GM19395 (cell line): ENCODE data around the gene MAPK8IP3.
A peak's percentile ranks its signal among the peaks of the same experiment; 100 is the strongest.

ENCODE experiments used
- ATAC-seq: cut with Tn5 transposase; IDR thresholded peaks from one replicate; pipeline ENCODE4 v1.9.1; 2021; ENCODE audit warnings: mild to moderate bottlenecking, moderate library complexity; ENCODE audit not compliant: unreplicated experiment

MAPK8IP3 gene, protein sequence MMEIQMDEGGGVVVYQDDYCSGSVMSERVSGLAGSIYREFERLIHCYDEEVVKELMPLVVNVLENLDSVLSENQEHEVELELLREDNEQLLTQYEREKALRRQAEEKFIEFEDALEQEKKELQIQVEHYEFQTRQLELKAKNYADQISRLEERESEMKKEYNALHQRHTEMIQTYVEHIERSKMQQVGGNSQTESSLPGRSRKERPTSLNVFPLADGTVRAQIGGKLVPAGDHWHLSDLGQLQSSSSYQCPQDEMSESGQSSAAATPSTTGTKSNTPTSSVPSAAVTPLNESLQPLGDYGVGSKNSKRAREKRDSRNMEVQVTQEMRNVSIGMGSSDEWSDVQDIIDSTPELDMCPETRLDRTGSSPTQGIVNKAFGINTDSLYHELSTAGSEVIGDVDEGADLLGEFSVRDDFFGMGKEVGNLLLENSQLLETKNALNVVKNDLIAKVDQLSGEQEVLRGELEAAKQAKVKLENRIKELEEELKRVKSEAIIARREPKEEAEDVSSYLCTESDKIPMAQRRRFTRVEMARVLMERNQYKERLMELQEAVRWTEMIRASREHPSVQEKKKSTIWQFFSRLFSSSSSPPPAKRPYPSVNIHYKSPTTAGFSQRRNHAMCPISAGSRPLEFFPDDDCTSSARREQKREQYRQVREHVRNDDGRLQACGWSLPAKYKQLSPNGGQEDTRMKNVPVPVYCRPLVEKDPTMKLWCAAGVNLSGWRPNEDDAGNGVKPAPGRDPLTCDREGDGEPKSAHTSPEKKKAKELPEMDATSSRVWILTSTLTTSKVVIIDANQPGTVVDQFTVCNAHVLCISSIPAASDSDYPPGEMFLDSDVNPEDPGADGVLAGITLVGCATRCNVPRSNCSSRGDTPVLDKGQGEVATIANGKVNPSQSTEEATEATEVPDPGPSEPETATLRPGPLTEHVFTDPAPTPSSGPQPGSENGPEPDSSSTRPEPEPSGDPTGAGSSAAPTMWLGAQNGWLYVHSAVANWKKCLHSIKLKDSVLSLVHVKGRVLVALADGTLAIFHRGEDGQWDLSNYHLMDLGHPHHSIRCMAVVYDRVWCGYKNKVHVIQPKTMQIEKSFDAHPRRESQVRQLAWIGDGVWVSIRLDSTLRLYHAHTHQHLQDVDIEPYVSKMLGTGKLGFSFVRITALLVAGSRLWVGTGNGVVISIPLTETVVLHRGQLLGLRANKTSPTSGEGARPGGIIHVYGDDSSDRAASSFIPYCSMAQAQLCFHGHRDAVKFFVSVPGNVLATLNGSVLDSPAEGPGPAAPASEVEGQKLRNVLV (N-terminal part only)

DNA sequence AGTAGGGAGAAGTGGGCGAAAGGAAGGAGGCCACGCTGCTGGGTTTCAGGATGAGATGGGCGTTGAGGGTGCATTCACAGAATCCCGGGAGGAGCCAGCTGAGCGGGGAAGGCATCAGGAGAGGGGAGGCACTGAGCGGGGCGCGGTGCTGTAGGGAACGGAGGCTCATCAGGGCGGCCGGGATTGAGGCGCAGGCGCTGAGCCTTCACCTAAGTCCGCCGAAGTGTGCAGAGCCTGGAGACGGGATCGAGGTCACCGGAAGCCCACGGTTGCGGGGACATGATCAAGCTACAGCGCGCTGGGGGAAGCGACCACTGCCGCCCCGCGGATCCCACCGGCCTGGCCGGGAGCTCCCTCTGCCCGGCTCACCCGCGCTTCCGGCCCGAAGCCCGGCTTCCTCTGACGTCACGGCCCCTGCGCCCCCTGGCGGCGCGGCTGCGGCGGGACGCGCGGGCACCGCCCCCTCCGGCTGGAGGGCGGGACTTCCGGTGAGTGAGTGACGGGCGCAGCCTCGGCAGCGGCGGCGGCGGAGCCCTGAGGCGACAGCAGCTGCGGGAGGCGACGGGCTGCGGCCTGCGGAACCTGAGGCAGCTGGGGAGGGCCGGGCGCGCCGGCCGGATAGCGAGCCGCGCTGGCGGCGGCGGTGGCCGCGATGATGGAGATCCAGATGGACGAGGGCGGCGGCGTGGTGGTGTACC is at the start of gene MAPK8IP3:
MAPK8IP3 (plus strand) TSS at position 508 of the 698 bp plus-strand sequence; CDS start at position 653, 145 bp downstream.
- peak; percentile 70 for ATAC-seq

DNA sequence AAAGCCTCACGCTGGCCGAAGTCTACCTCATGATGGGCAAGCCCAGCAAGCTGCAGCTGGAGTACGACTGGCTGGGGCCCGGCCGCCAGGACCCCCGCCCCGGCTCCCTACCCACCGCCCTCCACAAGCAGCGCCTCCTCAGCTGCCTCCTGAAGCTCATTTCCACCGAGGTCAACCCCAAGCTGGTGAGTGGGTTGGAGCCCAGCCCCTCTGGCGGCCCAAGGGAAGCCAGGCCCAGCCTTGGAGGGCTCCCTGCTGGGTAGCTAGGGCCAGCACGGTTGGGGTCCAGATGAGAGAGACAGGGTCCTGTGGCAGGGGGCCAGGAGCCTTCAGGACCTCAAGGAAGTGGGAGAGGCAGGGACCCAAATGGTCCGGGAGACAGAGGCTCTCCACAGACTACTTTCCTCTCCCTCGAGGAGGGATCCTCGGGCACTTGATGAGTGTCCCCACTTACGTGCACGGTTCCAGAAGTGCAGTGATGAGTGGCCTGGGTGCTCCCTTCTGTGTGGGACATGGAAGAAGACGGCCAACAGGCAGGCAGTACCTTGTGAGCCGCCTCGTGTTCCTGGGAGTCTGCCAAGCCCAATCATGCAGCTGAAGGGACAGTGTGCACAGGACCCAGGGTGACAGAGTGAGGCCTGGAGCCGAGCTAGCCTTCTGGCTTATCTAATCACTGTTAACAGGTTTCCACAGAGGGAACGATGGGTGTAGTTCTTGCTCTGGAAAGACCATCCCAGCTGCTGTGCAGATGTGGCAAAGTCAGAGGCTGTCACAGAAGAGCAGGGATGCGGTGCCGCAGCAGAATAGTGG is 49.0 kb upstream of the MAPK8IP3 start:
- no peak for ATAC-seq

DNA sequence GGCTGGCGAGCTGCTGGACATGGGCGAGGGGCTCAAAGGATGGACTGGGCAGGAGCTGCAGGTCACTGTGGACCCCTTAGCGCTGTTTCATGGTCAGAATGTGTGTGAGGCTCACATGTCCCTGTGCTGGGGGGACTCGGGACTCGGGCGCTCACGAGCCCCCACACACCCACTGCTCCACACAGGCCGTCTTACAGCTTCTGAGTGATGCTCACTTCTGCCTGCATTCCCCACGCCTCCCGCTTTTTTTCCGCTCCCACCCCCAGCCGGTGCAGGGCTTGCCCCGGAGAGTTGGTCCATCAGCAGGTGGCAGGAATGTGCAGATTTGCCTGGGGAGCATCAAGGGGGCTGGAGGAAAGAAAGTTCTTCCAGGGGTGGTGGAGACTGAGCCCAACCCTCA is 48.2 kb upstream of the MAPK8IP3 start:
- no peak for ATAC-seq

DNA sequence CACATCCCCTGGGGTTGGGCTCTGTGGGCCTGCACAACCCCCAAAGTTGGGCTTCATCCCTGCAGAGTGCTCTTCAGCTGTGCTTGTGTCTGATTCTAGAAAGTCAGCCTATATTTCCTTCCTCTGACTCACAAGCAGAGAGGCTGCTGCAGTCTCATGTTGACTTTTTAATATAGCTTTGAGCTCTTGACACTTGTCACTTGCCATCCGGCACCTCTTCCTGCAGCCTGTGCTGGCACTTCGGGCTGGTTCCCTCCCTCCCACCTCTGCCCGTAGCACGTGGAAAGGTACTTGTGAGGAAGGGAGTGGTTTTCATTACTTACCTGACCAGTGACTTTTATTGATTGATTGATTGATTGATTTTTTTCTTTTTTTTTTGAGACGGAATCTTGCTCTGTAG is 47.0 kb upstream of the MAPK8IP3 start:
- no peak for ATAC-seq

DNA sequence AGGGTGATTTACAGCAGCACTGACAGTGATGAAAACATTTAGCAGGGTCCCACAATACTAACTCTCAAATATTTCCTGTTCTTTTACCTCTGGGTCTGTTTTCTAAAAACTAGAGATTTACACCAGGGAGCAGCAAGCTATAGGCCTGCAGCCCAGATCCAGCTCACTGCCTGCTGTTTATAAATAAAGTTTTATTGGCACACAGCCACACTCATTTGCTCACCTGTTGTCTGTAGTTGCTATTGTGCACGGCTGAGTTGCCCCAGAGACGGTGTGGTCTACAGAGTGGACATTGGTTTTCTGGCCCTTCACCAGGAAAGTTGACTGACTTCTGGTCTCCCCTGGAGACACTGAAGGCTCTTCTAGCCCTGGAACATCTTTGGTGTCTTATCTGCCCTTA is 44.2 kb upstream of the MAPK8IP3 start:
- no peak for ATAC-seq

DNA sequence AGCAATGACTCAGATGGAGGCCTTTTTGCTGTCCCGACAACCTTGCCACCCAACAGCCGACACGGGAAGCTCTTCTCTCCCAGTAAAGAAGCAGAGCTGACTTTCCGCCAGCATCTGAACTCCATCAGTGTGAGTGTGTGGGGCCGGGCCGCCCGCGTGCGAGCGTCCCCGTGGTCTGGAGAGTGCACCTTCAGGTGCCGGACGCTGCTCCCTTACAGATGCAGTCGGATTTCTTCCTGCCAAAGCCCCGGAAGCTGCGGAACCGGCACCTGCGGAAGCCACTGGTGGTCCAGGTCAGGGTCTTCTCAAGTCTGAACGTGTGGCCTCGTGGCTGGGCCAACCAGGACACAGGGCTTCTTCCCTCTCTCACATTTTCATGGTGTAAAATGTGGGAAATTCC is 43.5 kb upstream of the MAPK8IP3 start:
- no peak for ATAC-seq

DNA sequence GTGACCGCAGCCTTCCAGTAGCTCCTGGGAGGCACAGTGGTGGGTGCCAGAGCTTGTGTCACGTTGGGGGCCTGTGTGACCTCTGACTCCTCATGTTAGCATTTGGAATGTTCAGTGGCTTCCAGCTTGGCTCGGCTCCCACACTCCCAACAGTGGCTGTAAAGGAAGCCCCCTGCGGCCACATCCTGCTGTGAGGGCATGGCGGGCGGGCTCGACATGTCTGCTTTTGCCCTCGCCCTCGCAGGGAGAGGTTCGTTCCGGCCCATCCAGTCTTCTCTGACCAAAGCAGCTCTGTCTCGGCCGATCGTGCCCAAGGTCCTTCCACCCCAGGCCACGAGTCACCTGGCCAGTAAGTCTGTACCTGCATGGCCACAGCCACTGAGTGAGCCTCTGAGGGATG is 40.2 kb upstream of the MAPK8IP3 start:
- no peak for ATAC-seq

DNA sequence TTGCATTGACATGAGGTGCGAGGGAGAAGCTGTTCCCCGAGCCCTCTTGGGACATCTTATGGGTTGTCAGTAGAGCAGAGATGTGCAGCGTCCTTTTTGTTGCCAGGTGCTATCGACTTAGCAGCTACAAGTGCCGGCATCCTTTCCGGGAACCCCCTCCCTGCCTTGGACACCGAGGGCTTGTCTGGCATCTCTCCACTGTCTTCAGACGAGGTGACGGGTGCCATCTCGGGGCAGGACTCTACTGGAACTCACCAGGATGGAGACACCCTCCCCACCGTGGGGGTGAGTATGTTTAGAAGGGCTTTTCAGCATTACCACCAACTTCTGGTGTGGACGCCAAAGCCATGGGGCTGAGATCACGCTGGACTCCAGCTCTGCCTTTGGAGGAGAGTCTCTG is 39.7 kb upstream of the MAPK8IP3 start:
- no peak for ATAC-seq

DNA sequence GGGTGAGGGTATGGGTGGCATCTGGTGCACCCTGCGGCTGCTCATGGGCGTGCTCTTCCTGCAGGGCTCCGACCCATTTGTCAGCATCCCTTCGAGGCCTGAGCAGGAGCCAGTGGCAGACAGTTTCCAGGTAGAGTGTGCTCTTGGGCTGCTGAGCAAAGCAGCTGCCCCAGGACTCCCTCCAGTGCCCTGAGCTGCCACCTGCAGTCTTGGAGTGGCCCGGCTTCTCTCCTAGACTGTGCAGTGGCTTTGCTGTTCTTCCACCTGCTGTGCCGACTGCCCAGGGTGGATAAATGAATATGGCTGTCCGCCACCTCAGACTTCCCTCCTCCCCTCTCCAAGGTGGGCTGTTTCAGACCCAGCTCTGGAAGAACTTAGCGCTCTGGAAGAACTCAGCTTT is 38.7 kb upstream of the MAPK8IP3 start:
- ATAC-seq: no peak

DNA sequence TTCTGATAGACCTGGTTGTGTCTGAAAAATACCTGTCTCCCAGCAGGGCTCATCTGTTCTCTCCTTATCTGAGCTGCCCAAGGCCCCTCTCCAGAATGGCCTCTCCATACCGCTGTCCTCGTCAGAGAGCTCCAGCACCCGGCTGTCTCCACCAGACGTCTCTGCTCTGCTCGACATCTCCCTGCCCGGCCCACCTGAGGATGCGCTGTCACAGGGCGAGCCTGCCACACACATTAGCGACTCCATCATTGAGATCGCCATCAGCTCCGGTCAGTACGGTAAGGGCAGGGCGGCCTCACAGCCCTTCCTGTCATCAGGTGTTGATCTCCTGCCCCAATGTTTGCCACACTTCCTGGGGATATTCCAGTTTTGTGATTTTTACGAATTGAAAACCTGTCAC is 38.1 kb upstream of the MAPK8IP3 start:
- no peak for ATAC-seq

DNA sequence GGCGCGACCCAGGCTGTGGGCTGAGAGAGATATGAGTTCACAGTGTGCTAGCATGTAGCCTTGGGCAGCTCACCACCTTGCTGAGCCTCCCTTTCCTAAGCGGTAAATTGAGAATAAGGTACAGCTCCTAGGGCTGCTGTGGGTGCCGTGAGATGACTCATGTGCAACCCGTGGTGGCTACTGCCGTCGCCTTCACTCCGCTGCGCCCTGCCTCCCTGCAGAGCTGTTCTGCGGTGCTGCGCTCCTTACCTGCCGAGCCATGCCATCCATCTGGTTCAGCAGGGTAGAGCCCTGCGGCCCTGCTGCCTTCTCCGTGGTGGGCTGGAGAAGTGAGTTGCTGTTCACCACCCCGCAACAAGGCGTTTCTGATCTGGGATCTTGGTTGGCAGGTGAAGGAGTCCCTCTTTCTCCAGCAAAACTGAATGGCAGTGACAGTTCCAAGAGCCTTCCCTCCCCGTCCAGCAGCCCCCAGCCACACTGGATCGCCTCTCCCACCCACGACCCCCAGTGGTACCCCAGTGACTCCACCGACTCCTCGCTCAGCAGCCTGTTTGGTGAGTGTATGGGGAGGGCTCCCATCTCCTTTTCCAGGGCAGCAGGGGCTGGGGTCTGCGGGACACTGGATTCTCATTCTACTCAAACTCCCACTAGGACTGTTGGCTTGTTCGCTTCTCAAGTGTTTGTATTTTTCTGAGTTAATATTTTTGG is 37.2 kb upstream of the MAPK8IP3 start:
- no peak for ATAC-seq

DNA sequence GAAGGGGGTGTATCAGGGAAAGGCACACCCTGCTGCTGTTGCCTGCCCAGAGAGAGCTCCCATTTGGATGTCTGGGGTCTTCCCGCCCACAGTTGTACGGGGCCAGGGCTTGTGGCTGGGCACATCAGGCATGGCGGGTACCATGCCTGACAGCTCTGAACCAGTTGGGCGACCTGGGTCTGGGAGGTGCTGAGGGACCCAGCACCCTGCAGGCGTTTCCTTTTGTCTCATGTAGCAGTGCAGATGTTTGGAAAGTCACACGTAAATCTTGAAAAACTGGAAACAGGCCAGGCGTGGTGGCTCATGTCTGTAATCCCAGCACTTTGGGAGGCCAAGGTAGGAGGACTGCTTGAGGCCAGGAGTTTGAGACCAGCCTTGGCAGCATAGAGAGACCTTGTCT is 36.3 kb upstream of the MAPK8IP3 start:
- no peak for ATAC-seq

DNA sequence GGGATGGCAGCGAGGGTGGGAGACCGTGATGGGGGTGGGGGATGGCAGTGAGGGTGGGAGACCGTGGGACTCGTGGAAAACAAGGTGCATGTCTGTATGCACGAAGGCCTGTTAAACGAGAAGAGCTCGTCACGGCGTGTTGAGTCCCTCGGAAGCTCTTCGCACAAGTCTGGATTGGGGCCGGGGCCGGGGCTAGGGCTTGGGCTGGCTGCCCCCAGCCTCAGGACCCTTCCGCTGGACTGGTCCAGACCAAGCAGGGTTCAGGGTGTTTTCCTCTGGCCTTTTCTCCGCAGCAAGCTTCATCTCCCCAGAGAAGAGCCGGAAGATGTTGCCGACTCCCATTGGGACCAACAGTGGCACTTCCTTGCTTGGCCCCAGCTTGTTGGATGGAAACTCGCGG is 35.6 kb upstream of the MAPK8IP3 start:
- no peak for ATAC-seq

DNA sequence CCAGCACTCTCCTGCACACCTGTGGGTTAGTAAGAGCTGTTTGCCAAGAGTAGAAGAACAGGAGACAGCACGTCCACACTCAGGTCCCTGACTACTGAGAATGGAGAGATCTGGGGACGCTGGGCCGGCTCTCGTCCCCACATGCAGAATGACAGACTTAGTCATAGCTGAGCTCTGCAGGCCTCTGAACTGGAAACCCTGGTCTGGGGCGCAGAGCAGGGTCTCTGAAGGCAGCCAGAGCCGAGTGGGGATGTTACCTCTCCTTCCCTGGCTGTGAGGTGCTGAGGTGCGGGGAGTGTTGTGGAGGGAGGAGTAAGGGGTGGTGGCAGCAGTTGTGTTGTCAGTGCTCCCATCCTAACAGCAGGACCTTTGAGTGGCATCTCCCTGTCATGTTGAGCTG is 35.1 kb upstream of the MAPK8IP3 start:
- no peak for ATAC-seq

DNA sequence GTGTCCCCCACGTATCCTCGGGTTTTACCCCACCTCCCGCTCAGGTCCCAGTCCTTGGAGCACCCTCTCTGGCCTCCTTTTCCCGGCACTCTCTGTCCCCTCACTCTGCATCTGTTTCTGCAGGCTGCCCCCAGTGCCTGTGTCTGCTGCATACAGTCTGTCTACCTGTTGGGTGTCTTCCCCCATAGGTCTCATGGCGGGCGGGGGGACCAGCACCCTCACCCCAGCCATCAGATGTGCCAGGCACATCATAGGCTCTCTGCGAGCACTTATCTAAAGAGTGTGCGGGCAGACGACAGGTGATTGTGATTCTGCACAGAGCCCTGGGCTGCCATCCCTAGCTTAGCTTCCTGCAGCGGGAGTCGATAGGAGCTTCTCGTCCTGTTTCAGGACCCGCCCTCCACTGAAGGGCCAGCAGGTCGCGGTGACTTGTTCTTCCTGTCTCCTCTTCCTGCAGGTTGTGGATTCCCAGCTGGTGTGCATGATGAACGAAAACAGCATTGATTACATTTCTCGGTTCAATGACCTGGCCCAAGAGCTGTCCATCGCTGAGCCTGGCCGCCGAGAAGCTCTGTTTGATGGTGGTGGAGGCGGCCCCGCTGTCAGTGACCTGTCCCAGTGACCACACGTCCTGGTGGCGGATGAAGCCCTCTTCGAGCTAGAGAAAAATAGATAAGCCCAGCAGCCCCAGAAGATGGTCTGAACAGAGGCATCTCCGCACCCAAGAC is 32.4 kb upstream of the MAPK8IP3 start:
- ATAC-seq: no peak

DNA sequence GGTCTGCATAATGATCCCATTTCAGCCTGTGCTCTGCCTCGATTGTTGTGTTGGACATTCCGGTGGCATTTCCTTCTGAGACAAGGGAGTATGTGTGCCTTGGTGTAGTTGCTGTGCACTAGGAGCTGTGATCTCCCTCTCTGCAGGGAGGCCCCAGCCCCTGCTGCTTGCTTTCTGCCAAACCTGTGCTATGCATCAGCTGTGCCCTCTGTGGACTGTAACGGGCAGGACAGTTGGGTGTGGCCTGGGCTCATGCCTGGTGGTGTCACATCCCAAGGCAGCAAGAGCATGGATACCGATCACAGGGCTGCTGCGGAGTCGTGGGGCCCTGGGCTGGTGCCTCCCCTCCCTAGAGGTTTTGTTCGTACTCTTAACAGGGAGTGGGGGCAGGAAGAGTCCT is 31.7 kb upstream of the MAPK8IP3 start:
- ATAC-seq: no peak

DNA sequence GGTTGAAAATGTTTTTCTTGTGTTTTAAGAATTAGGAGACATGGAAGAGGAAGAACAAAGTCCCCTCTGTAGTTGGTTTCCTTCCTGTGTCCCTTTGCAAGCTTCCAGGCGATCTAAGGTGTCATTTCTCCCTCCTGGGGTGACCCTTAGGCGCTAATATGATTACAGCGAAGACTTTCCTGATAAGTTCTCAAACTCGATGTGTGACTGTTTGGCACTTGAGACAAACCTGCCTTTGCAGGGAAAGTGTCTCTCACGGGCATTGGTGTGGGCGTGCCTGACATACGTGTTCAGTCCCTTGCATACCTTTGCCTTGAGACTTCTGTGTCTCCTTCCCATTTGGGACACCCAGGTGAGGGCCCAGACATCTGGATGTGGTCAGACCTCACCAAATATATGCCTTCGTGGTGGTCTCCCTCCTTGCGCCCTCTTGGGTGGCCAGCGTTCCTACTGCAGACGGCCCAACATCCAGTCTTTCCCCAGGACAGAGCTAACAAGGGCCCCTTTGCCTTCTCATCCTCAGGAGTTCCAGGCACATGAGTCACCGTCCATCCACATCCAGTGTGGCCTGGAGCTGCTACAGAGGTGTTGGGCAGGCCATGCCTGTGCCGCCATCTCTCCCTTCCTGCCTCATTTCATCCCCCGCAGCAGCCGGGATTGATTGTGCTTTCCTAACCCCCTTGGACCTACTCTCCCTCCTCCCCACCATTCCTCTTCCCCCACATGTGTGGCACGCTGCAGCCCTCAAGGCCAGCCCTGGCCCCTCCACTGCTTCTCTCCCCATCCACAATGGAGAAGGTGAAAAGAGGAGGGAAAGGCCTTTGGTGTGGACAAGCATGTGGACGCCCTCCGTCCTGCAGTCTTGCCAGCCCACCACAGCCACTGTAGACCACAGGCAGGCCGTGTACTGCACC is 31.0 kb upstream of the MAPK8IP3 start:
- ATAC-seq: no peak
